ENCODE results near the gene C10orf90. TPM values are rescaled to one million over a fixed set of nuclear protein-coding genes. Genes with fewer than 3 reads are reported as not detected.

C10orf90 gene
- polyA plus RNA-seq, 3 donors: not detected

- intact Hi-C loops (cut with micrococcal nuclease): loop anchor here in 1 of 2 donors (5.0 kb wide), 1 partner anchor 406 kb away; no protein-coding TSS in a partner anchor
- no peaks in the 10 kb centered on the region for H3K4me1 ChIP-seq (ENCODE audit: control insufficient read depth in 1 of 2, insufficient read depth in 2 of 2, low read length in 2 of 2)
- peaks cover 42 to 50% (median 47%) of the 10 kb centered on the region in 3 donors for H3K27me3 Mint-ChIP-seq (ENCODE audit: low read depth in 3 of 3)
- DNase-seq: no peak
- TF ChIP-seq, protein P1, sequence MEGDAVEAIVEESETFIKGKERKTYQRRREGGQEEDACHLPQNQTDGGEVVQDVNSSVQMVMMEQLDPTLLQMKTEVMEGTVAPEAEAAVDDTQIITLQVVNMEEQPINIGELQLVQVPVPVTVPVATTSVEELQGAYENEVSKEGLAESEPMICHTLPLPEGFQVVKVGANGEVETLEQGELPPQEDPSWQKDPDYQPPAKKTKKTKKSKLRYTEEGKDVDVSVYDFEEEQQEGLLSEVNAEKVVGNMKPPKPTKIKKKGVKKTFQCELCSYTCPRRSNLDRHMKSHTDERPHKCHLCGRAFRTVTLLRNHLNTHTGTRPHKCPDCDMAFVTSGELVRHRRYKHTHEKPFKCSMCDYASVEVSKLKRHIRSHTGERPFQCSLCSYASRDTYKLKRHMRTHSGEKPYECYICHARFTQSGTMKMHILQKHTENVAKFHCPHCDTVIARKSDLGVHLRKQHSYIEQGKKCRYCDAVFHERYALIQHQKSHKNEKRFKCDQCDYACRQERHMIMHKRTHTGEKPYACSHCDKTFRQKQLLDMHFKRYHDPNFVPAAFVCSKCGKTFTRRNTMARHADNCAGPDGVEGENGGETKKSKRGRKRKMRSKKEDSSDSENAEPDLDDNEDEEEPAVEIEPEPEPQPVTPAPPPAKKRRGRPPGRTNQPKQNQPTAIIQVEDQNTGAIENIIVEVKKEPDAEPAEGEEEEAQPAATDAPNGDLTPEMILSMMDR (IDR thresholded peaks at IDR 0.05): no peak
- no peaks in the 10 kb centered on the region for H3K79me2 ChIP-seq (ENCODE audit: insufficient read depth, low read length)
- peaks cover 6% of the 10 kb centered on the region for H3K4me1 Mint-ChIP-seq
- H3K27ac ChIP-seq (ENCODE audit: low read depth in 1 of 2, low read length in 2 of 2): no peak within 1 kb of the TSS
- no peak within 1 kb of the TSS for H2AFZ ChIP-seq (ENCODE audit: insufficient read depth, low read depth, low read length, poor library complexity, severe bottlenecking)
- no peaks in the 10 kb centered on the region for H3K36me3 ChIP-seq (replicated peaks in 1 of 2; ENCODE audit: control insufficient read depth in 1 of 2, insufficient read depth in 2 of 2, low read length in 2 of 2)
- 2% methylated on average over 127 of the region's 127 CpGs for WGBS (ENCODE audit: insufficient coverage)
- H3K9ac ChIP-seq (ENCODE audit: insufficient read depth, low read length, poor library complexity, severe bottlenecking): no peak within 1 kb of the TSS
- H3K4me3 ChIP-seq (replicated peaks in 1 of 3; ENCODE audit: low read depth in 2 of 3, low read length in 3 of 3): no peak within 1 kb of the TSS
- H3K27ac Mint-ChIP-seq: no peak within 1 kb of the TSS
- H3K27me3 ChIP-seq (ENCODE audit: control insufficient read depth in 2 of 2, insufficient read depth in 2 of 2, low read length in 2 of 2): peaks cover 28 to 51% of the 10 kb centered on the region in 2 donors
- H3K36me3 Mint-ChIP-seq: no peaks in the 10 kb centered on the region
- H4K20me1 ChIP-seq (ENCODE audit: insufficient read depth, low read length): no peaks in the 10 kb centered on the region
- H3K4me2 ChIP-seq (replicated peaks; ENCODE audit: extremely low read depth, low read length, poor library complexity, severe bottlenecking): peak within 1 kb of the TSS; percentile 4
- peaks cover 0 to 18% (median 10%) of the 10 kb centered on the region in 7 donors for H3K9me3 Mint-ChIP-seq
- H3K9me3 ChIP-seq (replicated peaks in 1 of 2; ENCODE audit: control insufficient read depth in 1 of 2, insufficient read depth in 1 of 2, low read length in 2 of 2): peaks cover 0 to 7% of the 10 kb centered on the region in 2 donors
- peak within 1 kb of the TSS in 1 of 2 donors; percentile 84 for H3K4me3 Mint-ChIP-seq
Measured at GRCh38 chr10:126387931-126388911, 282.3 kb downstream of the C10orf90 start, which contains the start of gene ADAM12. ADAM12 (minus strand) TSS chr10:126388477; CDS start chr10:126388145, 332 bp downstream.

GRCh38 chr10:126387041-126387921 lies 283.2 kb downstream of the C10orf90 start:
- Mint-ChIP-seq H3K36me3 (no peaks in the 10 kb centered on the region), H3K27ac (no peak overlapping the region), H3K27me3 (ENCODE audit: low read depth in 3 of 3) (peaks cover 38 to 50% (median 48%) of the 10 kb centered on the region in 3 donors), H3K4me3 (peak overlapping the region in 1 of 2 donors; percentile 84), H3K4me1 (peaks cover 6% of the 10 kb centered on the region), H3K9me3 (peaks cover 0 to 13% (median 9%) of the 10 kb centered on the region in 7 donors)
- Histone ChIP-seq H2AFZ (ENCODE audit: insufficient read depth, low read depth, low read length, poor library complexity, severe bottlenecking) (no peak overlapping the region), H4K20me1 (ENCODE audit: insufficient read depth, low read length) (no peaks in the 10 kb centered on the region), H3K79me2 (ENCODE audit: insufficient read depth, low read length) (no peaks in the 10 kb centered on the region), H3K4me3 (replicated peaks in 1 of 3; ENCODE audit: low read depth in 2 of 3, low read length in 3 of 3) (no peak overlapping the region), H3K9ac (ENCODE audit: insufficient read depth, low read length, poor library complexity, severe bottlenecking) (no peak overlapping the region), H3K36me3 (replicated peaks in 1 of 2; ENCODE audit: control insufficient read depth in 1 of 2, insufficient read depth in 2 of 2, low read length in 2 of 2) (no peaks in the 10 kb centered on the region), H3K9me3 (replicated peaks in 1 of 2; ENCODE audit: control insufficient read depth in 1 of 2, insufficient read depth in 1 of 2, low read length in 2 of 2) (peaks cover 0 to 7% of the 10 kb centered on the region in 2 donors), H3K27ac (ENCODE audit: low read depth in 1 of 2, low read length in 2 of 2) (no peak overlapping the region), H3K27me3 (ENCODE audit: control insufficient read depth in 2 of 2, insufficient read depth in 2 of 2, low read length in 2 of 2) (peaks cover 28 to 51% of the 10 kb centered on the region in 2 donors), H3K4me2 (replicated peaks; ENCODE audit: extremely low read depth, low read length, poor library complexity, severe bottlenecking) (peak overlapping the region; percentile 4), H3K4me1 (ENCODE audit: control insufficient read depth in 1 of 2, insufficient read depth in 2 of 2, low read length in 2 of 2) (no peaks in the 10 kb centered on the region)
- 4% methylated on average over 48 of the region's 50 CpGs for WGBS (ENCODE audit: insufficient coverage)
- DNase-seq: no peak
- intact Hi-C loops (cut with micrococcal nuclease): loop anchor here in 1 of 2 donors (5.0 kb wide), 1 partner anchor 405 kb away; no protein-coding TSS in a partner anchor
- TF ChIP-seq, protein P1 (IDR thresholded peaks at IDR 0.05): peak; percentile 18
